ENCODE data around the gene WDR74. TPM values are rescaled to one million over a fixed set of nuclear protein-coding genes. Genes with fewer than 3 reads are reported as not detected.

Gene WDR74
- total and polyA plus RNA-seq, 2 of the 13 experiments (the other 11 are each of a cell fraction or from before 2014, with no cell fraction given), result 77.0 to 83.3 TPM

- TF ChIP-seq ZBTB4 (CRISPR knock-in tag; IDR thresholded peaks at IDR 0.05; ENCODE audit: borderline replicate concordance), result no peak
- peak; percentile 99 for TF ChIP-seq SIN3A (IDR thresholded peaks at IDR 0.05; ENCODE audit: borderline replicate concordance, low read depth, low read length)
- peak; percentile 92; the same call in 1 of the 2 replicates for TF ChIP-seq ZNF446 (CRISPR knock-in tag; IDR thresholded peaks at IDR 0.05)
- peak; percentile 92; the same call in 1 of the 2 replicates for TF ChIP-seq DDIT3 (CRISPR knock-in tag; IDR thresholded peaks at IDR 0.05)
- TF ChIP-seq ZNF563 (CRISPR knock-in tag; IDR thresholded peaks at IDR 0.05), result 0 out of 2 replicates have a peak, but pooled peaks have one; percentile 35
- no peak for TF ChIP-seq USF2 (IDR thresholded peaks at IDR 0.05; ENCODE audit: low read depth, low read length)
- TF ChIP-seq USF2 (CRISPR knock-in tag; IDR thresholded peaks at IDR 0.05; ENCODE audit: borderline replicate concordance), result peak; percentile 34; the same call in 1 of the 2 replicates
- TF ChIP-seq ZZZ3 (CRISPR knock-in tag; IDR thresholded peaks at IDR 0.05; ENCODE audit: borderline replicate concordance), result no peak
- peak; percentile 99 for TF ChIP-seq ZSCAN9 (CRISPR knock-in tag; IDR thresholded peaks at IDR 0.05; ENCODE audit: borderline replicate concordance)
- TF ChIP-seq ZNF354B (CRISPR knock-in tag; IDR thresholded peaks at IDR 0.05), result peak; percentile 66; the same call in 1 of the 2 replicates
- no peak for TF ChIP-seq ZNF549 (CRISPR knock-in tag; IDR thresholded peaks at IDR 0.05)
- peak; percentile 73 for TF ChIP-seq BORCS8-MEF2B (CRISPR knock-in tag; IDR thresholded peaks at IDR 0.05)
- TF ChIP-seq ATM (IDR thresholded peaks at IDR 0.05; ENCODE audit: borderline replicate concordance), result 0 out of 2 replicates have a peak, but pooled peaks have one; percentile 56
- TF ChIP-seq SSRP1 (CRISPR knock-in tag; IDR thresholded peaks at IDR 0.05), result peak; percentile 93
- TF ChIP-seq MTA3 (CRISPR knock-in tag; IDR thresholded peaks at IDR 0.05), result no peak
- TF ChIP-seq SMC3 (IDR thresholded peaks at IDR 0.05; ENCODE audit: low read length), result no peak
- peak; percentile 79; the same call in 1 of the 2 replicates for TF ChIP-seq ARID2 (CRISPR knock-in tag; IDR thresholded peaks at IDR 0.05; ENCODE audit: borderline replicate concordance)
- no peak for TF ChIP-seq CBX2 (IDR thresholded peaks at IDR 0.05; ENCODE audit: low read depth, low read length)
- no peak for TF ChIP-seq CBX2 (CRISPR knock-in tag; IDR thresholded peaks at IDR 0.05; ENCODE audit: low read depth)
- TF ChIP-seq GATAD2A (CRISPR knock-in tag; IDR thresholded peaks at IDR 0.05), result peak; percentile 92
- TF ChIP-seq AGO1 (IDR thresholded peaks at IDR 0.05; ENCODE audit: low read depth, low read length, poor library complexity, severe bottlenecking), result no peak
Measured at GRCh38 chr11:62841361-62842170, 2.2 kb upstream of the WDR74 start (continued).

All from HepG2 (cell line).